ENCODE results near the gene NCOR1. TPM values are rescaled to one million over a fixed set of nuclear protein-coding genes. Genes with fewer than 3 reads are reported as not detected.

NCOR1 gene
- total and polyA plus RNA-seq, 2 experiments from 2014 or later: 102 to 132 TPM

DNA sequence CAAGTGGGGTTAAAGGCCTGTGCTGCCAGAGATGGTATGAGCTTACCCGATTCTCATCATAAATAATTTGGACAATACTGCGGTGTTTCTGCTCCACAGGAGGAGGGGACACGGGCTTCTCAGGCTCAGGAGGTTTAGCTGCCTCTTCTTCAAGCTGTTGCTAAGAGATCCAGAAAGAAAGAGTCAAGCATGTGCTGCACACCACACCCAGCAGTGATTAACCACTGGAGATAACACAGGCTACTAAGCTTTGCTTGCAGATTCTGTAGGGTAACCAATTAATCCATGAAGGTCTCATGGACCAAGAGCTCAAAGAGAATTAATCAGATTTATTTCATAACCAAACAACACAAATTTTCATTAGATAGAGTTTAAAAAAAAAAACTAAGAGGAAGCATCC is 56.6 kb downstream of the NCOR1 start (continued):
- TF ChIP-seq, protein P1, sequence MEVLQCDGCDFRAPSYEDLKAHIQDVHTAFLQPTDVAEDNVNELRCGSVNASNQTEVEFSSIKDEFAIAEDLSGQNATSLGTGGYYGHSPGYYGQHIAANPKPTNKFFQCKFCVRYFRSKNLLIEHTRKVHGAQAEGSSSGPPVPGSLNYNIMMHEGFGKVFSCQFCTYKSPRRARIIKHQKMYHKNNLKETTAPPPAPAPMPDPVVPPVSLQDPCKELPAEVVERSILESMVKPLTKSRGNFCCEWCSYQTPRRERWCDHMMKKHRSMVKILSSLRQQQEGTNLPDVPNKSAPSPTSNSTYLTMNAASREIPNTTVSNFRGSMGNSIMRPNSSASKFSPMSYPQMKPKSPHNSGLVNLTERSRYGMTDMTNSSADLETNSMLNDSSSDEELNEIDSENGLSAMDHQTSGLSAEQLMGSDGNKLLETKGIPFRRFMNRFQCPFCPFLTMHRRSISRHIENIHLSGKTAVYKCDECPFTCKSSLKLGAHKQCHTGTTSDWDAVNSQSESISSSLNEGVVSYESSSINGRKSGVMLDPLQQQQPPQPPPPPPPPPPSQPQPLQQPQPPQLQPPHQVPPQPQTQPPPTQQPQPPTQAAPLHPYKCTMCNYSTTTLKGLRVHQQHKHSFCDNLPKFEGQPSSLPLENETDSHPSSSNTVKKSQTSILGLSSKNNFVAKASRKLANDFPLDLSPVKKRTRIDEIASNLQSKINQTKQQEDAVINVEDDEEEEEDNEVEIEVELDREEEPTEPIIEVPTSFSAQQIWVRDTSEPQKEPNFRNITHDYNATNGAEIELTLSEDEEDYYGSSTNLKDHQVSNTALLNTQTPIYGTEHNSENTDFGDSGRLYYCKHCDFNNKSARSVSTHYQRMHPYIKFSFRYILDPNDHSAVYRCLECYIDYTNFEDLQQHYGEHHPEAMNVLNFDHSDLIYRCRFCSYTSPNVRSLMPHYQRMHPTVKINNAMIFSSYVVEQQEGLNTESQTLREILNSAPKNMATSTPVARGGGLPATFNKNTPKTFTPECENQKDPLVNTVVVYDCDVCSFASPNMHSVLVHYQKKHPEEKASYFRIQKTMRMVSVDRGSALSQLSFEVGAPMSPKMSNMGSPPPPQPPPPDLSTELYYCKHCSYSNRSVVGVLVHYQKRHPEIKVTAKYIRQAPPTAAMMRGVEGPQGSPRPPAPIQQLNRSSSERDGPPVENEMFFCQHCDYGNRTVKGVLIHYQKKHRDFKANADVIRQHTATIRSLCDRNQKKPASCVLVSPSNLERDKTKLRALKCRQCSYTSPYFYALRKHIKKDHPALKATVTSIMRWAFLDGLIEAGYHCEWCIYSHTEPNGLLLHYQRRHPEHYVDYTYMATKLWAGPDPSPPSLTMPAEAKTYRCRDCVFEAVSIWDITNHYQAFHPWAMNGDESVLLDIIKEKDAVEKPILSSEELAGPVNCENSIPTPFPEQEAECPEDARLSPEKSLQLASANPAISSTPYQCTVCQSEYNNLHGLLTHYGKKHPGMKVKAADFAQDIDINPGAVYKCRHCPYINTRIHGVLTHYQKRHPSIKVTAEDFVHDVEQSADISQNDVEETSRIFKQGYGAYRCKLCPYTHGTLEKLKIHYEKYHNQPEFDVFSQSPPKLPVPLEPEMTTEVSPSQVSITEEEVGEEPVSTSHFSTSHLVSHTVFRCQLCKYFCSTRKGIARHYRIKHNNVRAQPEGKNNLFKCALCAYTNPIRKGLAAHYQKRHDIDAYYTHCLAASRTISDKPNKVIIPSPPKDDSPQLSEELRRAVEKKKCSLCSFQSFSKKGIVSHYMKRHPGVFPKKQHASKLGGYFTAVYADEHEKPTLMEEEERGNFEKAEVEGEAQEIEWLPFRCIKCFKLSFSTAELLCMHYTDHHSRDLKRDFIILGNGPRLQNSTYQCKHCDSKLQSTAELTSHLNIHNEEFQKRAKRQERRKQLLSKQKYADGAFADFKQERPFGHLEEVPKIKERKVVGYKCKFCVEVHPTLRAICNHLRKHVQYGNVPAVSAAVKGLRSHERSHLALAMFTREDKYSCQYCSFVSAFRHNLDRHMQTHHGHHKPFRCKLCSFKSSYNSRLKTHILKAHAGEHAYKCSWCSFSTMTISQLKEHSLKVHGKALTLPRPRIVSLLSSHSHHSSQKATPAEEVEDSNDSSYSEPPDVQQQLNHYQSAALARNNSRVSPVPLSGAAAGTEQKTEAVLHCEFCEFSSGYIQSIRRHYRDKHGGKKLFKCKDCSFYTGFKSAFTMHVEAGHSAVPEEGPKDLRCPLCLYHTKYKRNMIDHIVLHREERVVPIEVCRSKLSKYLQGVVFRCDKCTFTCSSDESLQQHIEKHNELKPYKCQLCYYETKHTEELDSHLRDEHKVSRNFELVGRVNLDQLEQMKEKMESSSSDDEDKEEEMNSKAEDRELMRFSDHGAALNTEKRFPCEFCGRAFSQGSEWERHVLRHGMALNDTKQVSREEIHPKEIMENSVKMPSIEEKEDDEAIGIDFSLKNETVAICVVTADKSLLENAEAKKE (CRISPR knock-in tag; IDR thresholded peaks at IDR 0.05): no peak
- TF ChIP-seq JUNB (IDR thresholded peaks at IDR 0.05; ENCODE audit: unreplicated experiment): no peak
- TF ChIP-seq, protein P2, sequence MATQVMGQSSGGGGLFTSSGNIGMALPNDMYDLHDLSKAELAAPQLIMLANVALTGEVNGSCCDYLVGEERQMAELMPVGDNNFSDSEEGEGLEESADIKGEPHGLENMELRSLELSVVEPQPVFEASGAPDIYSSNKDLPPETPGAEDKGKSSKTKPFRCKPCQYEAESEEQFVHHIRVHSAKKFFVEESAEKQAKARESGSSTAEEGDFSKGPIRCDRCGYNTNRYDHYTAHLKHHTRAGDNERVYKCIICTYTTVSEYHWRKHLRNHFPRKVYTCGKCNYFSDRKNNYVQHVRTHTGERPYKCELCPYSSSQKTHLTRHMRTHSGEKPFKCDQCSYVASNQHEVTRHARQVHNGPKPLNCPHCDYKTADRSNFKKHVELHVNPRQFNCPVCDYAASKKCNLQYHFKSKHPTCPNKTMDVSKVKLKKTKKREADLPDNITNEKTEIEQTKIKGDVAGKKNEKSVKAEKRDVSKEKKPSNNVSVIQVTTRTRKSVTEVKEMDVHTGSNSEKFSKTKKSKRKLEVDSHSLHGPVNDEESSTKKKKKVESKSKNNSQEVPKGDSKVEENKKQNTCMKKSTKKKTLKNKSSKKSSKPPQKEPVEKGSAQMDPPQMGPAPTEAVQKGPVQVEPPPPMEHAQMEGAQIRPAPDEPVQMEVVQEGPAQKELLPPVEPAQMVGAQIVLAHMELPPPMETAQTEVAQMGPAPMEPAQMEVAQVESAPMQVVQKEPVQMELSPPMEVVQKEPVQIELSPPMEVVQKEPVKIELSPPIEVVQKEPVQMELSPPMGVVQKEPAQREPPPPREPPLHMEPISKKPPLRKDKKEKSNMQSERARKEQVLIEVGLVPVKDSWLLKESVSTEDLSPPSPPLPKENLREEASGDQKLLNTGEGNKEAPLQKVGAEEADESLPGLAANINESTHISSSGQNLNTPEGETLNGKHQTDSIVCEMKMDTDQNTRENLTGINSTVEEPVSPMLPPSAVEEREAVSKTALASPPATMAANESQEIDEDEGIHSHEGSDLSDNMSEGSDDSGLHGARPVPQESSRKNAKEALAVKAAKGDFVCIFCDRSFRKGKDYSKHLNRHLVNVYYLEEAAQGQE (IDR thresholded peaks at IDR 0.05; ENCODE audit: unreplicated experiment): no peak
- TF ChIP-seq ZNF331 (CRISPR knock-in tag; IDR thresholded peaks at IDR 0.05; ENCODE audit: low read depth): no peak
- no peak for TF ChIP-seq EZH2 (IDR thresholded peaks at IDR 0.05; ENCODE audit: low read depth, unreplicated experiment)
- no peak for TF ChIP-seq ZNF114 (CRISPR knock-in tag; IDR thresholded peaks at IDR 0.05)
- TF ChIP-seq NANOG (IDR thresholded peaks at IDR 0.05; ENCODE audit: borderline replicate concordance): no peak
- TF ChIP-seq EZH2phosphoT487 (IDR thresholded peaks at IDR 0.05; ENCODE audit: unreplicated experiment): no peak

Data from GM23338 (cell line).